Duodenal mucosa (tissue), 2 donors: Measurements from ENCODE around the gene GMPPB.

ENCODE experiments used
- H3K27ac ChIP-seq: one replicate; pipeline ENCODE4 v1.7.0; 2013; ENCODE audit warnings: low read depth, low read length
- H3K27me3 ChIP-seq, 2 donors: one replicate each; pipeline ENCODE4 v1.7.0; 2013; ENCODE audit warnings: low read length in 2 of 2, control low read depth in 1 of 2; ENCODE audit not compliant: insufficient read depth in 2 of 2, control insufficient read depth in 1 of 2
- H3K36me3 ChIP-seq, 2 donors: one replicate each; pipeline ENCODE4 v1.7.0; 2013; ENCODE audit warnings: low read length in 2 of 2, control low read depth in 1 of 2; ENCODE audit not compliant: insufficient read depth in 2 of 2, control insufficient read depth in 1 of 2
- H3K4me1 ChIP-seq, 2 donors: one replicate each; pipeline ENCODE4 v1.7.0; 2013; ENCODE audit warnings: low read length in 2 of 2, control low read depth in 1 of 2; ENCODE audit not compliant: insufficient read depth in 2 of 2, control insufficient read depth in 1 of 2
- H3K4me3 ChIP-seq, 2 donors: one replicate each; pipeline ENCODE4 v1.7.0; 2013; ENCODE audit warnings: low read length in 2 of 2, low read depth in 1 of 2
- H3K9ac ChIP-seq, 2 donors: one replicate each; pipeline ENCODE4 v1.7.0; 2013; ENCODE audit warnings: low read length in 2 of 2, low read depth in 1 of 2
- H3K9me3 ChIP-seq, 2 donors: one replicate each; pipeline ENCODE4 v1.7.0; 2013; ENCODE audit warnings: low read length in 2 of 2, control low read depth in 1 of 2; ENCODE audit not compliant: control insufficient read depth in 1 of 2

Gene GMPPB

DNA sequence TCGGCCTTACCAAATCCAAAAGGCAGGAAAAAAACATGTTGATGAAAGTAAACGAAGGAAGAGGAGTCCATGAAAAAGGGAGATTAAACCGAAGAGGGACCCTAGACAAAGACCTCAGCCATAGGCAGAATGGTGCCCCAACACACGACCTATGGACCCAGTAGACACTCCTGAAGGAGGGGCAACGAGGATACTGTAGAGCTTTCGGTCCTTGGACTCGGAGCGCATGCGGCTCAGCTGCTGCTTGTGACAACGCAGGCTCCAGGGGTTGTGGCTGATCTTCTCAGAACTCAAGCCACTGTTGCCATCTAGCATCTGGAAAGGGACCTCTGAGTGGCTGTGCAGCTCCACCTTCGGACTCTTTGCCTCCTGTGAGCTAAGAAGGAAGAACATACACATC is 8.8 kb upstream of the GMPPB start:
- Histone ChIP-seq H3K4me3 (no peak overlapping the region), H3K27ac (no peak overlapping the region), H3K4me1 (peaks cover 6% of the 10 kb centered on the region in 2 donors), H3K27me3 (no peaks in the 10 kb centered on the region), H3K9me3 (no peaks in the 10 kb centered on the region), H3K9ac (no peak overlapping the region), H3K36me3 (peaks cover 27 to 63% of the 10 kb centered on the region in 2 donors)

DNA sequence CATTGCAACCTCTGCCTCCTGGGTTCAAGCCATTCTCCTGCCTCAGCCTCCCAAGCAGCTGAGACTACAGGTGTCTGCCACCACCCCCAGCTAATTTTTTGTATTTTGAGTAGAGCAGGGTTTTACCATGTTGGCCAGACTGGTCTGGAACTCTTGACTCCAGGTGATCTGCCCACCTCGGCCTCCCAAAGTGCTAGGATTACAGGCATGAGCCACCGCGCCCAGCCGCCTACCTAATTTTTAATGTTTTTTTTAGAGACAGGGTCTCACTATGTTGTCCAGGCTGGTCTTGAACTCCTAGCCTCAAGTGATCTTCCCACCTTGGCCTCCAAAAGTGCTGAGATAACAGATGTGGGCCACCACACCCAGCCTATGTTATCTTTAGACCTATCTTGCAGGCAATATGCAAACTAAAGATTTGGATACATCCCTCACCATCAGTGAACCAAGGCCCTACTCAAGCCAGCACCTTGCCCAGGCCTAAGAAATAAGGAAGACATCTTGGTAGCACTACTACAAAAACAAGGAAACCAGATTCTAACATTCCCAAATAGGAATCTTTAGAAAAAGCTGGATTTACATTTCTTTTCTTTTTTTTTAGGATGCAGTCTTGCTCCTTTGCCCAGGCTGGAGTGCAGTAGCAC is 6.3 kb upstream of the GMPPB start:
- no peaks in the 10 kb centered on the region for H3K9me3 ChIP-seq
- H3K36me3 ChIP-seq, result peaks cover 27 to 61% of the 10 kb centered on the region in 2 donors
- H3K27me3 ChIP-seq, result no peaks in the 10 kb centered on the region
- H3K4me3 ChIP-seq, result no peak overlapping the region
- no peak overlapping the region for H3K27ac ChIP-seq
- peaks cover 30% of the 10 kb centered on the region in 2 donors for H3K4me1 ChIP-seq
- no peak overlapping the region for H3K9ac ChIP-seq

DNA sequence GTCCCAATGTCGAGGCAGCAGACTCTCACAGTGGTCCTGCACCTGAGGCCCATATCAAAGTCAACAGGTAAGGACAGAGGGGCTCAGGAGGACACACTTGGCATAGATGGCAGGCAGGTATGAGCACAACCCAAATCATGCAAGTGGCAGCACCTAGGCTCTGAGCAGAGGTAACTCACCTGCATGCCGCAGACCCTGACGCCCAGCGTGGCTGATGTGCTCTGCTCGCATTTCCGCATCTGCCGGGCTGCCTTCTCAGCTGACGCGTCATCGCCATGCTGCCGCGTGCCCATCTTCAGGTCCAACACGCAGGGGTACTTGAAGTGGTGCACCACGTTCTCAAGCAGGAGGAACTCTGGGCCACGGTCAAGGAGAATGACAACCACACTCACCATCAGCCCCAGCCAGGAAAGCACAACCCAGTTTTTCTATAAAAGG is 4.2 kb upstream of the GMPPB start:
- Histone ChIP-seq H3K27me3 (no peaks in the 10 kb centered on the region), H3K27ac (no peak overlapping the region), H3K4me3 (no peak overlapping the region), H3K9ac (no peak overlapping the region), H3K36me3 (peaks cover 26 to 50% of the 10 kb centered on the region in 2 donors), H3K4me1 (peaks cover 42 to 43% of the 10 kb centered on the region in 2 donors), H3K9me3 (no peaks in the 10 kb centered on the region)

DNA sequence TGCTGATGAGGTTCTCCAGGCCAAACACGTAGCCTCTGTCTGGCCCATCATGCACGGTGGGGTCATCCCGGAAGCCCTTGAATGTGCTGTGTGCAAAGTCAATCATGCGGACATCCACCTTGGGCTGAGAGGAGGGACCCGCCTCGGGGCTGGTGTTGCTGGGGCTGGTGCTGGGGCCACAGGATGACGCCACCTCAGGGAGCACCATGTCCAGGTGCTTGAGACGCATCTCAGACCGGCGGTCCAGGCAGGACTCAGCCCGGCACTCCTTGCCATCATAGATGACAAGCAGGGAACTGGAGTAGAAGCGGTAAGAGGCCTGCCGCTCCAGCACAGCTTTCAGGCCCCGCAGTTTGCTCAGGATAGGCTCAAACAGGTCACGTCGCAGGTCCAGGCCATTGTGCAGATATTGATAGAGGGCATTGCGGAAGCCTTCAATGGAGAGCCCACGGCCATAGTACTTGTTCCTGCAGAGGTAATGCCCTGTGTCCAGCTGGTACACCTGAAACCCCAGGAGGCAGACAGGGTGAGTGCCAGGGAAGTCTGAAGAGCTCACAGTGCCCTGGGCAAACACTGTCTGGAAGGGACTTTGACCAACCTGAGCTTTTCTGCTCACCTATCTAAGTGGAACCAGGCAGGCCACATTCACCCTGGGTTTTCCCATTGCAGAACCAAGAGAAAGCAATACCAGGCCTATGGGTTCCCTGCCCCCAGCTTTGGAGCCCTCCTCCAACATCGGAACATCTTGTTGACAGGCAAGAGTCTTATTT is 3.6 kb upstream of the GMPPB start:
- Histone ChIP-seq H3K9me3 (no peaks in the 10 kb centered on the region), H3K4me3 (no peak overlapping the region), H3K36me3 (peaks cover 22 to 49% of the 10 kb centered on the region in 2 donors), H3K4me1 (peaks cover 48 to 49% of the 10 kb centered on the region in 2 donors), H3K27me3 (no peaks in the 10 kb centered on the region), H3K27ac (no peak overlapping the region), H3K9ac (no peak overlapping the region)

DNA sequence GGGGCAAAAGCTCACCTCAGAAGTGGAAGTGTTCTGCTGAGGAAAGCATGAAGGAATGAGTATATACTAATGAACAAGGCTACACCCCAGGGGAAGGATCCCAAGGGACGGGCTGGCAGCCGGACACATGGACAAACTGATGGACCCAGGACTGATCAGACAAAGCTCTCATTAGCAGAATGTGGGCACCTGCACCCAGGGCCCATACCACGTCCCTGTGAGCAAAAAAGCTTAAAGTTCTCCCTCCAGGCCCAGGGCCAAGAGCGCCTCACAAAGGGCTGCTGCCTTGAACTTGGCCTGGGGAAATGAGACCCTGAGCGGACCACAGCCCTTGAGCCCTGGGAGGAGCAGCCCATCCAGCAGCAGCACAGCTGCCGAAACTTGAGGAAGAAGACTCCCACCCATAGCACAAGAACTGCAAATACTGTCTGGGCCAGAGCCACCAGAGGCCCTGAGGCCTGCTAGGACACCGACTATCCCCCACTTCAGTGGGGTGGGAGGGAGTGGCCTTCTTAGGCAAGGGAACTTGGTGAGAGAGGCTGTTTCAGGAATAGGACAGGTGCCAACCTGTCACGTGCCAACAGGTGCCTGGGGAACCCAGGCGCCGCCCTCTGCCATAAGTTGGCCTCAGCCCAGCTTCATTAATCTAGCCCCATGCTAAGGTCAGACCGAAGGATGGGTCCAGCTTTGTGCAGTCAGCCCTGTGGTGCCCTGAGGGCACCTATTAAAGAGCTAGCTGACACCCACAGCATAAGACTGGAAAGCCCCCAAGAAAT is 2.3 kb upstream of the GMPPB start:
- peaks cover 28 to 51% of the 10 kb centered on the region in 2 donors for H3K36me3 ChIP-seq
- no peak overlapping the region for H3K4me3 ChIP-seq
- H3K4me1 ChIP-seq, result peaks cover 59 to 61% of the 10 kb centered on the region in 2 donors
- H3K9ac ChIP-seq, result peak overlapping the region in 1 of 2 donors; percentile 21
- H3K27me3 ChIP-seq, result no peaks in the 10 kb centered on the region
- H3K27ac ChIP-seq, result peak overlapping the region; percentile 33
- H3K9me3 ChIP-seq, result no peaks in the 10 kb centered on the region

DNA sequence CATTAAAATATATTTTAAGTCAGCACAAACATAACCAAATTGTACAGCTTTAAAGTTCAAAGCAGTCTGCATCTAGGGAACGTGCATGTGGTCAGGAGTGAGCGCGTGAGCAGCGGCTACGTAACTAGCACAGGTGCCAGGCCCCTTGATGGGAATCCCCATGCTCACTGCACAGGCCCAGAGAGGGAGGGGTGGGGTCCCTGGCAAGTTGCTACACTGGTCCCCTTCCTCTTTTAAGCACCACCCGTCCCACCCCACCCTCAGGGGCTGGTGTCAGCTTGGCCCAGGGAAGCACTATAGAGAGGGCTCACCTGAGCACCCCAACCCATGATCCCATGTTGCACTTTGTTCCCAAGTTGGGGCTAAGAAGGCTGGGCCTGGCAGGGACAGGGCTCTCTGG is 835 bp upstream of the GMPPB start:
- Histone ChIP-seq H3K27me3 (no peaks in the 10 kb centered on the region), H3K27ac (peak overlapping the region; percentile 100), H3K36me3 (peaks cover 33 to 53% of the 10 kb centered on the region in 2 donors), H3K9me3 (no peaks in the 10 kb centered on the region), H3K4me3 (peak overlapping the region; percentile 71 to 77), H3K9ac (peak overlapping the region; percentile 85 to 90), H3K4me1 (peaks cover 65 to 72% of the 10 kb centered on the region in 2 donors)

DNA sequence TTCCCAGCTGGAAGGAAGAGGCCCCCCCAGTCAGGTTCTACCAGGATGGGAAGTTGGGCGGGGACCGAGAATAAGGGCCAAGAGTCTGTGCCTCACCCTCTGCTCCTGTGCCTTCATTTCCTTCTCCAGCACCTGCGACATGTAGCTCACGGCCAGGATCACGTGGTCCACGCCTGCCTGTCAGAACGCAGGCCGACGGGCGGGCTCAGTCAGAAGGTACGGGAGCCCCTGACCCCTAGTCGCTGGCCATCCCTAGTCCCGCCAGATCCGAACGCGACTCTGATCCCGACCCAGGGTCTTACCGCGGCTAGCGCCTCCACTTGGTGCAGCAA is 489 bp downstream of the GMPPB start:
- peak overlapping the region; percentile 91 to 99 for H3K4me3 ChIP-seq
- H3K9me3 ChIP-seq, result no peaks in the 10 kb centered on the region
- H3K36me3 ChIP-seq, result peaks cover 33 to 52% of the 10 kb centered on the region in 2 donors
- H3K4me1 ChIP-seq, result peaks cover 75 to 84% of the 10 kb centered on the region in 2 donors
- peak overlapping the region; percentile 97 to 99 for H3K9ac ChIP-seq
- H3K27ac ChIP-seq, result peak overlapping the region; percentile 100
- no peaks in the 10 kb centered on the region for H3K27me3 ChIP-seq

DNA sequence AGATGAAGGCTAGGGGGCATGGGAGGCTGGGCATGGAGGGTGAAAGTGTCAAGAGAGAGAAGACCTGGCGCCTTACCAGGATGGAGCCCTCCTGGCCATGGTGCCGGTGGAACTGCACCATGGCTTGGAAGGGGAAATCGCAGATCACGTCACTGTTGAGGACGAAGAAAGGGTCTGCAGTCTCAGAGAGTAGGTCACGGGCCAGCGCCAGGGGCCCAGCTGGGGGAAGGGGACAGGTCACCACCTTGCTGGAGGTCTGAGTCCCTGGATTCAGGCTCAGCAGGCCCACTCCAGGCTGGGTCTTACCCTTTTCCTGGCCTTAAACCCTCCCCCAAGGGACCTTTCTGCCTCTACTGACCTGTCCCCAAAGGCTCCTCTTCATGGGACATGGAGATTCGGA is 855 bp downstream of the GMPPB start:
- Histone ChIP-seq H3K36me3 (peaks cover 30 to 48% of the 10 kb centered on the region in 2 donors), H3K4me3 (peak overlapping the region; percentile 91 to 99), H3K27me3 (no peaks in the 10 kb centered on the region), H3K27ac (peak overlapping the region; percentile 100), H3K4me1 (peaks cover 72 to 83% of the 10 kb centered on the region in 2 donors), H3K9me3 (no peaks in the 10 kb centered on the region), H3K9ac (peak overlapping the region; percentile 97 to 99)

DNA sequence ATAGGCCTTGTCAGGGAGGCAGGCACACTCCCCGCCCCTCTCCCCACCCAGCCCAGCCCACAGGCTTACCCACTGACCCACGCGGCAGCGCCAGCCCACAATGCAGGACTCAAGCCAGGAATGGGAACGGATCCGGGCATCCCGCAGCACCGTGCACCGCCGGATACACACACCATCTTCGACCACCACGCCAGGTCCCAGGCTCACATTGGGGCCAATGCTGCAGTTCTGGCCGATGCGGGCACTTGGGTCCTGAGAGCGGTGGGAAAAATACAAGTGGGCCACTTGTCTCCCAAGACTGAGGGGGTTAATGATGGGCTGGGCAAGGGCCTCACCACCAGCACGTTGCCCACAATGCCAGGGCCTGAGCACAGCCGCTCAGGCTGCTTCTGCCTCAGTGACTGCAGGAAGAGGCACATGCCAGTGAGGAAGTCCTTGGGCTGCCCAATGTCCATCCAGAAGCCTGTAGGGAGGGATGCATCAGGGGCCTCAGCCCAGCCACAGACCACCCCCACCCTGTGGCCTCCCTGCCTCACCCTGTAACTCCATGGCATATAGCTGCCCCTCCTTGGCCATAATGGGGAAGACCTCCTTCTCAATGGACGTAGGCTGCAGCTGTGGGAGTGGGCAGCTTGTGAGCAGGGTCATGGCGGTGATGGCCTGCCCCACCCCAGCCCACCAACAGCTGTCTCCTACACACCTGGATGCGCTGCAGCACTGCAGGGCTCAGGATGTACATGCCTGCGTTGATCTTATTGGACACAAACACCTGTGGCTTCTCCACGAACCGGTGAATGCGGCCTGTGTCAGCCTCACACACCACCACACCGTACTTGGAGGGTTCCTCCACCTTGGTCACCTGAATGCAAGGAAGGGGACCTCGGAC is 1.6 kb downstream of the GMPPB start:
- Histone ChIP-seq H3K4me3 (peak overlapping the region; percentile 91 to 99), H3K36me3 (peaks cover 23 to 40% of the 10 kb centered on the region in 2 donors), H3K9me3 (no peaks in the 10 kb centered on the region), H3K9ac (peak overlapping the region; percentile 97 to 99), H3K27me3 (no peaks in the 10 kb centered on the region), H3K4me1 (peaks cover 65 to 76% of the 10 kb centered on the region in 2 donors), H3K27ac (peak overlapping the region; percentile 100)
